Ishikawa (cell line): ENCODE results near the gene ZNF440.

ENCODE experiments used
- CREB1 ChIP-seq: IDR thresholded peaks from 2 replicates; pipeline ENCODE4 v1.6.1; 2012; ENCODE audit warnings: low read depth
- EGR1 ChIP-seq: IDR thresholded peaks from 2 replicates; pipeline ENCODE4 v1.6.1; 2012
- EP300 ChIP-seq: IDR thresholded peaks from 2 replicates; pipeline ENCODE4 v1.6.1; 2012; ENCODE audit warnings: borderline replicate concordance
- MAX ChIP-seq: IDR thresholded peaks from 2 replicates; pipeline ENCODE4 v1.6.1; 2012
- RAD21 ChIP-seq: IDR thresholded peaks from 2 replicates; pipeline ENCODE4 v1.6.1; 2012; ENCODE audit warnings: low read depth
- REST ChIP-seq: IDR thresholded peaks from 2 replicates; pipeline ENCODE4 v1.6.1; 2012; ENCODE audit warnings: low read depth, mild to moderate bottlenecking
- TAF1 ChIP-seq: IDR thresholded peaks from 2 replicates; pipeline ENCODE4 v1.6.1; 2012; ENCODE audit warnings: low read depth, mild to moderate bottlenecking
- TCF12 ChIP-seq: IDR thresholded peaks from 2 replicates; pipeline ENCODE4 v1.6.1; 2012; ENCODE audit warnings: low read depth
- TEAD4 ChIP-seq: IDR thresholded peaks from 2 replicates; pipeline ENCODE4 v1.6.1; 2012

- TF ChIP-seq REST (no peak), TEAD4 (no peak), CREB1 (no peak), MAX (no peak), TAF1 (no peak), EGR1 (no peak), EP300 (no peak), RAD21 (no peak), TCF12 (no peak)
These were observed 46.4 kb upstream of the ZNF440 start for GRCh38 chr19:11767633-11768133.
